GM21526 (cell line): ENCODE data around the gene ANKS4B.
"Not testable (repeated sequence)": the region's sequence is repeated elsewhere in the genome, so short reads cannot be mapped to it uniquely, and the experiment has no call there.

Experiments
- ATAC-seq: cut with Tn5 transposase; IDR thresholded peaks from one replicate; pipeline ENCODE4 v1.9.1; 2021; ENCODE audit warnings: moderate library complexity; ENCODE audit not compliant: unreplicated experiment, low FRiP score

Gene ANKS4B

GRCh38 chr16:21260870-21261791, 27.6 kb downstream of the ANKS4B start:
- ATAC-seq, result no peak

DNA sequence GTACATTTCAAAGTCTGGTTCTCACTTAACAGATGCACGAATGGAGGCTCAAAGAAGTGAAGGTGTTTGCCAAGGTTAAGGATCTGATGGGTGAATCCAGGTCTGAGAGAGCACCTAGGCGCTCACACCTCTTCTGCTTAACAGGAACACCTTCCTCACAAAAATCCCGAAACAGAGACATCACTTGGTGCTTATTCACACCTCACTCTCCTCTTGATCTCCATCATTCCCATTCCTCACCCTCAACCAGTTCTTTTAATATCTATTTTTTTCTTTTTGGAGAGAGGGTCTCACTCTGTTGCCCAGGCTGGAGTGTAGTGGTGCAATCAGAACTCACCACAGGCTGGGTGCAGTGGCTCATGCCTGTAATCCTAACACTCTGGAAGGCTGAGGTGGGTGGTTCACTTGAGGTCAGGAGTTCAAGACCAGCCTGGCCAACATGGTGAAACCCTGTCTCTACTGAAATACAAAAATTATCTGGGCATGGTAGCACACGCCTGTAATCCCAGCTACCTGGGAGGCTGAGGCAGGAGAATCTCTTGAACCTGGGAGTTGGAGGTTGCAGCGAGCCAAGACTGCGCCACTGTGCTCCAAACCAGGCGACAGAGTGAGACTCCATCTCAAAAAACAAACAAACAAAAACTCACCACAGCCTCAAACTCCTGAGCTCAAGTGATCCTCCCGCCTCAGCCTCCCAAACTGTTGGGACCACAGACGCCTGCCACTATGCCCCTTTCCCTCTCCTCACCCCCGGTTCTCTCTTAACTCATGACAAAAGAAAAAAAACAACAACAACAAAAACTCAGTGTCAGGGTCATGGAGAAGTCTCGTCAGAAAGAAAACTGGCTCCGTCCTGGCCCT, 29.5 kb downstream of the ANKS4B start:
- ATAC-seq, result no peak

DNA sequence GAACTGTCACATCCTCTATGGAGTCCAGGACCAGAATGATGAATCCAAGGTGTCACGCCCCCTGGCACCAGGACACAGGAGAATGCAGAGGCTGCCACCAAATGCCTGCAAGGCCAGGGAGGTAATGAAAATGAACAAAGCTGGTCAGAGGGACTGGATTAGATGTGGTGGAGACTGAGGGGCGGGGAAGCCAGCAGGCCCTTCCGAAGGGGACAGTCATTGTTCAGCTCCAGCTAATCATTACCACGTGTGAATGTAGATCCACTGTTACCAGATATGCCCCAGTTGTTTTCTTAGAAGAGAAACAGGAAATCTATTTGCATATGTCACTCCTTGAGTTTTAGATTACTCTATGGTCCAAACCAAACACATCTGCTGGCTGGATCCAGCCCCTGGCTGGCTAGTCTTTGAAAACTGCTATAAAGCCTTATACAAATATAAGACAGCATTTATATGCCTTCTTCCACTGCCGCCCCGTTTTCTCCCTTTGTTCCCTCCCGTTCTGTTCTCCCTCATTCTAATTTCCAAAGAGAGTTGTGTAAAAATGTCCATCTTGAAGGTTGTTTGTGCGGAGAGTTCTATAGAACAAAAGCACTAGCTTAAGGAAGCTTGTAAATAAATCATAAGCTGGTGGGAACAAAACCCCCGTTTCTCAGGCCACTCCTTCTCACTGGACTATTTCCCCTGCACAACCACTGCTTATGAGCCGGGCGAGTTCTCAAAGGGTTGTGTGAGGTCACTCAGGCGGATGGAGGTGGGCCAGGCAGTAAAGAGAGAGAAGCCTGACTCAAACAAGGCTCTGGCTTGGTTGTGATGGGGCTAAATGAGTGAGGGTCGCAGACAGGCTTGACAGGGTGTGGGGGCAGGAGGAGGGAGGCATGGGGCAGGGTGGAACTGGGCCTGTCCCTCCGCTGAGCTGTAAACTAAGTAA, 30.4 kb downstream of the ANKS4B start:
- ATAC-seq, result peak; percentile 69

DNA sequence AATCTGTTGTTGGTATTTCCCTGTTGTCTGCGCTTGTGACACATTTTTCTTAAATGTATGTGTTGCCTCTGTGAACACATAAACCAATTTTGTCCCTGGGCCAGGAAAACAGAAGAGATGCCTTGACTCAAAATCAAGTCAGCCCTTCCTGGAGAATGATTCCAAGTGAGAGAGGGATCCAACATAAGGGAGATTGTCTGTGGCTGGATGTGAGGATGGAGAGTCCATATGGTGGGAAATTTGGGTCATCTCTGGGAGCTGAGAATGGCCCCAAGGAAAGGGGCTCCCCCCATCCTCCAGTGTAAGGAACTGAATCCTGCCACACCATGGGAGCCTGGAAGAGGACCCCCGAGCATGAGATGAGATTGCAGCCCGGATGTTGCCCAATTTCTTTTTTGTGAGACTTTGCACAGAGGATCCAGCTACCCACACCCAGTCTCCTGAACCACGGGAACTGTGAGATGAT, 31.1 kb downstream of the ANKS4B start:
- no peak for ATAC-seq

- ATAC-seq, result no peak
Observed at GRCh38 chr16:21265104-21265837, 31.8 kb downstream of the ANKS4B start.

- ATAC-seq, result no peak
Observed at GRCh38 chr16:21267298-21267697, 33.8 kb downstream of the ANKS4B start.

GRCh38 chr16:21268236-21268635, 34.7 kb downstream of the ANKS4B start:
- ATAC-seq, result no peak

DNA sequence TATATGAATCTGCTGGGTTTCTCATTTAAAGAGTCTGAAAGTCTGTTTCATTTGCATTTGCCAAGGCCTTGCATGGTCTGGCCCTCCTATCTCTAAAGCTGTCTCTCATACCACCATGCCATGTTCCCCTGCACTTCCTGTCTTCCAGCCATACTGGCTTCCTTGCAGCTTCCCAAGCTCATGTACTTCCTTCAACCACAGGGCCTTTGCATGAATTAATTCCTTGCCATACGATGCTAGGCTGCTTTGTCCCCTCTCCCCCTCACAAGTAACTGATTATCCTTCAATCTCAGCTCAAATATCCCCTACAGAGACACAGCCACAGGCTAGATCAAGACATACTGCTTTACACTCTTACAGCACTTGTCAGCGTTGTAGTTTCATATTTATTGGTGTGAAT, 38.8 kb downstream of the ANKS4B start:
- ATAC-seq, result no peak

- ATAC-seq, result not testable (repeated sequence)
Observed at GRCh38 chr16:21272763-21273162, 39.3 kb downstream of the ANKS4B start.

DNA sequence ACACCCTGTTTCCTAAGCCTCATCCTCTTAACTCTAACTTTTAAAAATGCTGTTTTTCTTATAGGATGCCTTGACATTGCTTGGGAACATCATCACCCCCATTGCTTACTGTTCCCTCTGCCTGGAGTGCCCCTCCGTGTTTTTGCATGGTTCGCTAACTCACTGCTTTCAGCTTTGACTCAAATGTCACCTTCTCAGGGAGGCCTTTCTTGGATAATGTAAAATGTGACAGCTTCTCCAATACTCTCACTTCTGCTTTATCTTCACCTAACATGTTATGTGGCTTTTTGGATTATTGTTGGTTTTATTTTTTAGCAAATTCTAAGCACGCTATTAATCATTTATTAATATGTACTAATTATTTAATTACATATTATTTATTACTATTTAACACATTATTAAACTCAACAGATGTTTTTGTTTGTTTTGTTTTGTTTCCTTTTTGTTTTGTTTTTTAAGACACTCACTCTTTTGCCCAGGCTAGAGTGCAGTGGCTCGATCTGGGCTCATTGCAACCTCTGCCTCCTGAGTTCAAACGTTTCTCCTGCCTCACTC, 40.8 kb downstream of the ANKS4B start:
- no peak for ATAC-seq

- ATAC-seq, result no peak
Observed at GRCh38 chr16:21275529-21275928, 42.0 kb downstream of the ANKS4B start.

GRCh38 chr16:21276090-21276489, 42.6 kb downstream of the ANKS4B start:
- no peak for ATAC-seq

GRCh38 chr16:21277045-21277926, 43.8 kb downstream of the ANKS4B start:
- ATAC-seq, result no peak

DNA sequence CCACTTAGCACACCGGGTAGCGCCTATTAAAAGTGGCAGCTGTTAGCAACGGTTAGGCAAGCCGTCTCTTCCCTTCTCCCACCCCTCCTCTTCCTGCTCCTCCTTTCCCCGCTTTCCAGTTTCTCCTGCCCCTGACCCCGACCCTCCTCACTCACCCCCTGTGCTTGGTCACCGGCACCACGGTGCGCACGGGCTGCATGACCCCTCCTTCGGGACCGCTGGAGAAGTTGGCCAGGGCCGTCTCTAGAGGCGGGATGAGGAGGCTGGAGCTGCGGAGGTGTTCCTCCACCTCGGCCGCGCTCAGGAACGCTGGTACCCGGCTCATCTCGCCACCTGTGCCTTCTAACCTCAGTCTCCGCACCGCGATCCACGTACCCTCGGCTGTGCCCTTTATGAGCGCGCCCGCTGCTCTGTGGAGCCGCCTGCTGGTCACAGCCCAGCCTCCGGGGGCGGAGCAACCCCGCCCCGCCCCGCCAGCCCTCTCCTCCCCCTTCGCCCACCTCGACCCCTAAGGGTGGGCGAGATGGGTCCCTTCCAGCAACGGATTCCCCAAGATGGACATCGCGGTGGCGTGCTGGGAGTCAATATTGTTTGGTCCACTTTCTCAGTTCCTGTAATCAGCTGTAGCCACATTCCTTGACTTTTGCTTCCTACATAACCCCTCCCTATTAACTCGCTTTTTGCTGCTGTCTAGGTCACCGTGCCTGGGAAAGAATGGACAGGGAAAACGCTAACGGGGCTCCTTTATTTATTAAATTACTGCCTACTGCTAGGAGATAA, 44.6 kb downstream of the ANKS4B start, which contains the start of gene CRYM:
CRYM (minus strand) TSS at position 364 of the 780 bp plus-strand sequence; CDS start at position 325, 39 bp downstream.
- no peak for ATAC-seq

GRCh38 chr16:21279501-21279900, 46.0 kb downstream of the ANKS4B start:
- no peak for ATAC-seq

GRCh38 chr16:21281698-21282389, 48.3 kb downstream of the ANKS4B start:
- ATAC-seq, result no peak
